GM19395 (cell line): ENCODE measurements around the gene RAB25.
"Not testable (repeated sequence)": the region's sequence is repeated elsewhere in the genome, so short reads cannot be mapped to it uniquely, and the experiment has no call there.

Source experiments
- ATAC-seq: cut with Tn5 transposase; IDR thresholded peaks from one replicate; pipeline ENCODE4 v1.9.1; 2021; ENCODE audit warnings: mild to moderate bottlenecking, moderate library complexity; ENCODE audit not compliant: unreplicated experiment

RAB25 gene

DNA sequence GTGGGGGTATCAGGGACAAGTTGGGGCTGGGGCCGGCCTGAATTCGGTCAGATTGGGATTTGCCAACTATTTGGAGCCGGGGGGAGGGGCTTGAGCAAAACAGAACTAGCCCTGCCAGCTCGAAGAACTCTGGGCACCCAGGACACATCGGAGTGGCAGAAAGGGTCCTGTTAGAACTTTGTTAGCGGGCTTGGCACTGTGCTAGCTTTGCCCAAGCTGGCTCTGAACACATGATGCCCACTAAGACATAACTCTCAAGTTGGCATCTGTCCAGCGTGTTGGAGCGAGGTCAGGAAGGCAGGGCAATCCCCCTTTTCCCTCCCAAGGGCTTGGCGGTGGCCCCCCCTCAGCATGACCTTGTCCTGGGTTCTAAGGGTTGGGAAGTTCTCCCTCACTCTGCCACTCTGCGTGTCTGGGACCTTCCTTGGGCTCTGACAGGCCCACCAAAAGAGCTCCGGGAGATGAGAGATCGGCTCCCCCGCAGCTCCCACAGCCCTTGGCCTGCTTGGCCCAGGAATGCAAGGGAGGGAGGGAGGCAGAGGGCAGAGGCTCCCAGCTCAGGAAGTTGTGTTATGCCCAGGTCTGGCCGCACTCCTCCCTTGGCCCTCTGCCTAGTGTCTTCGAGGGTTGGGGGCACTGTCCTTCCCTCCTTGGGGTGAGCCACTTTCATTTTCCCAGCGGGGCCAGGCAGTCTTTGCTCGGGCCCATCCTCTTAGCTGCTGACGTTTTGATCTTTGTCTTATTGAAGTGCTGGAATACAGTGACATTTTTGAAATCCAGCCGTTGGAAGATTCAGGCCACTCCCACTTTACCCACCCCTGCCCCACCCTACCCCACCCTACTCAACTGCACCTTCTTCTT, 54.8 kb downstream of the RAB25 start:
- no peak for ATAC-seq

GRCh38 chr1:156116731-156117130, 55.8 kb downstream of the RAB25 start:
- ATAC-seq, result not testable (repeated sequence)

GRCh38 chr1:156117414-156118176, 56.6 kb downstream of the RAB25 start:
- no peak for ATAC-seq

GRCh38 chr1:156118177-156118868, 57.4 kb downstream of the RAB25 start:
- no peak for ATAC-seq

- no peak for ATAC-seq
These were observed 58.7 kb downstream of the RAB25 start for GRCh38 chr1:156119503-156120209.
